LoVo (cell line): ENCODE data around the gene DDX31.

Experiments
- DNase-seq: peaks from one replicate; pipeline ENCODE4 v3.0.0-alpha.2; 2016; ENCODE audit warnings: low spot score

DDX31 gene

GRCh38 chr9:132596200-132596599, 73.6 kb downstream of the DDX31 start:
- DNase-seq, result no peak

GRCh38 chr9:132595319-132595718, 74.5 kb downstream of the DDX31 start:
- no peak for DNase-seq

GRCh38 chr9:132594412-132594811, 75.4 kb downstream of the DDX31 start:
- no peak for DNase-seq

- no peak for DNase-seq
Observed at GRCh38 chr9:132592451-132592850, 77.3 kb downstream of the DDX31 start.

- no peak for DNase-seq
Observed at GRCh38 chr9:132591751-132592314, 78.0 kb downstream of the DDX31 start.

GRCh38 chr9:132591244-132591643, 78.5 kb downstream of the DDX31 start:
- no peak for DNase-seq

GRCh38 chr9:132590318-132591182, 79.2 kb downstream of the DDX31 start:
- no peak for DNase-seq

- DNase-seq, result no peak
Observed at GRCh38 chr9:132590037-132590317, 79.8 kb downstream of the DDX31 start.

GRCh38 chr9:132589148-132590036, 80.4 kb downstream of the DDX31 start:
- no peak for DNase-seq

- no peak for DNase-seq
Observed at GRCh38 chr9:132588501-132589147, 81.2 kb downstream of the DDX31 start.

- no peak for DNase-seq
Observed at GRCh38 chr9:132588098-132588497, 81.7 kb downstream of the DDX31 start.

- no peak for DNase-seq
Observed at GRCh38 chr9:132587592-132587955, 82.2 kb downstream of the DDX31 start.

GRCh38 chr9:132586830-132587591, 82.8 kb downstream of the DDX31 start:
- DNase-seq, result no peak

GRCh38 chr9:132585954-132586829, 83.6 kb downstream of the DDX31 start:
- no peak for DNase-seq

GRCh38 chr9:132584601-132585560, 84.9 kb downstream of the DDX31 start:
- DNase-seq, result no peak

GRCh38 chr9:132583584-132584304, 86.0 kb downstream of the DDX31 start:
- DNase-seq, result no peak

- DNase-seq, result no peak
Observed at GRCh38 chr9:132582786-132583583, 86.8 kb downstream of the DDX31 start.

- DNase-seq, result no peak
Observed at GRCh38 chr9:132582276-132582785, 87.5 kb downstream of the DDX31 start, which contains the start of gene BARHL1. Gene BARHL1 (plus strand): TSS chr9:132582606. CDS start chr9:132582798, 192 bp downstream.
